ELF-1 (cell line): ENCODE measurements around the gene GPR42.
"Not testable (repeated sequence)": the region's sequence is repeated elsewhere in the genome, so short reads cannot be mapped to it uniquely, and the experiment has no call there.

Source experiments
- DNase-seq: peaks from one replicate; pipeline ENCODE4 v3.0.0-alpha.2; 2016; ENCODE audit warnings: low read depth, low spot score

The GPR42 gene

GRCh38 chr19:35363711-35364425 lies 7.0 kb upstream of the GPR42 start:
- no peak for DNase-seq

GRCh38 chr19:35365303-35365702 lies 5.6 kb upstream of the GPR42 start:
- no peak for DNase-seq

DNA sequence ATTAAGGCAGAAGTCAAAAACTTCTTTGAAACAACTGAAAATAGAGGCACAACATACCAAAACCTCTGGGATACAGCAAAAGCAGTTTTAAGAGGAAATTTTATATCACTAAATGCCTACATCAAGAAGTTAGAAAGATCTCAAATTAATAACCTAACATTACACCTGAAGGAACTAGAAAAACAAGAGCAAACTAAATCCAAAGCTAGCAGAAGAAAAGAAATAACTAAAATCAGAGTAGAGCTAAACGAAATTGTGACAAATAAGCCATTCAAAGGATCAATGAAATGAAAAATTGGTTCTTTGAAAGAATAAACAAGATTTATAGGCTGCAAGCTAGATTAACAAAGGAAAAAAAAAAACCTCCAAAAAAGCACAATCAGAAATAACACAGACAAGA lies 2.5 kb upstream of the GPR42 start:
- no peak for DNase-seq

- no peak for DNase-seq
These were observed 1.3 kb upstream of the GPR42 start for GRCh38 chr19:35369522-35369921.

DNA sequence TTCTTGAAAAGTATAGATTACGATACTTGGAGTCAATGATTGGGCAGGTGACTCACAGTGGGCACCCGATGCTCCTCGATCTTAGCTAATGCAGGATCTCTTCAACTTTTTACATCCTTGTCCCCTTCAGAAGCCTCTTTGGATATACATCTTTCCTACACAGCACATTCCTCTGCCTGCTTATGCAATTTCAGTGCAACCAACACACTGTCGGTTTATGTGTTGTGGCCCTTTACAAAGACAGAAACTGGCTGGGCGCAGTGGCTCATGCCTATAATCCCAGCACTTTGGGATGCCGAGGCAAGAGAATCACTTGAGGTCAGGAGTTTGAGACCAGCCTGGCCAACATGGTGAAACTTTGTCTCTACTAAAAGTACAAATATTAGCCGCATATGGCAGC lies 2.6 kb downstream of the GPR42 start:
- no peak for DNase-seq

DNA sequence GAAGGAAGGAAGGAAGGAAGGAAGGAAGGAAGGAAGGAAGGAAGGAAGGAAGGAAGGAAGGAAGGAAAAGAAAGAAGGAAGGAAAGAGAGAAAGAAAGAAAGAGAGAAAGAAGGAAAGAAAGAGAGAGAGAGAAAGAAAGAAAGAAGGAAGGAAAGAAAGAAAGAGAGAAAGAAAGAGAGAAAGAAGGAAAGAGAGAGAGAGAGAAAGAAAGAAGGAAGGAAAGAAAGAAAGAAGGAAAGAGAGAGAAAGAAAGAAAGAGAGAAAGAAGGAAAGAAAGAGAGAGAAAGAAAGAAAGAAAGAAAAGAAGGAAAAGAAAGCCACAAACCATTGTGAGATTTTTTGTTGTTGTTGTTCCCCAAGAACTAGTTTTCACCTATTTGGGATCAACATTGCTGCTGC lies 3.2 kb downstream of the GPR42 start:
- not testable (repeated sequence) for DNase-seq

- DNase-seq, result no peak
These were observed 4.8 kb downstream of the GPR42 start for GRCh38 chr19:35375505-35376307.

DNA sequence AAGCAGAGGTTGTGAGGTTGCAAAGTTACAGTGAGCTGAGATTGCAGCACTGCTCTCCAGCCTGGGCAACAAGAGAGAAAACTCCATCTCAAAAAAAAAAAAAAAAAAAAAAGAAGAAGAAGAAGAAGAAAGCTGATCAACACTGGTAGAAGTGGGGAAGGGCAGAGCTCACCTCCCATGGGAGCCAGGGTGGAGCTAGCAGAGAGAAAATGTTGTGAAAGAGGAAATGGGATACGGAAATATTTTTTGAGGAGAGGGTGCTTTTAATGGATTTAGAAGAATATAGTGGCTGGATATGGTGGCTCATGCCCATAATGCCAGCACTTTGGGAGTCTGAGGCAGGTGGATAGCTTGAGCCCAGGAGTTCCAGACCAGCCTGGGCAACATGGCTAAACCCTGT lies 6.8 kb downstream of the GPR42 start:
- no peak for DNase-seq

DNA sequence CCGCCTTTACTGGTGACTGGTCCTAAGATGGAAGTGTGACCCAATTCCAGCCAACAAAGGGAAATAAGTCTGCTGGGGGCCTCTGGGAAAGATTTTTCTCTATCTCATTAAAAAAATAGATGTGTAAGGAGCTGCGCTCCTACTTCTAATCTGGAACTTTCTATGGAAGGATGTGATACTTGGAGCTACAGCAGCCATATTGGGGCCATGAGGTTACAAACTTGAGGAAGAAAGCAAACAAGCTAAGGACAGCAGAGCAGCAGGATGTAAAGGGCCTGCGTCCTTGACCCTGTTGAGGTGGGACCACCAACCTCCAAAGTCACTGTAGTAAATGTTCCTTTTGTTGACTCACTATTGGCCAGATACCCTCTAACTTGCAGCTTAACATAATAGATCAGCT lies 7.5 kb downstream of the GPR42 start:
- no peak for DNase-seq

GRCh38 chr19:35379545-35379944 lies 8.7 kb downstream of the GPR42 start:
- not testable (repeated sequence) for DNase-seq

DNA sequence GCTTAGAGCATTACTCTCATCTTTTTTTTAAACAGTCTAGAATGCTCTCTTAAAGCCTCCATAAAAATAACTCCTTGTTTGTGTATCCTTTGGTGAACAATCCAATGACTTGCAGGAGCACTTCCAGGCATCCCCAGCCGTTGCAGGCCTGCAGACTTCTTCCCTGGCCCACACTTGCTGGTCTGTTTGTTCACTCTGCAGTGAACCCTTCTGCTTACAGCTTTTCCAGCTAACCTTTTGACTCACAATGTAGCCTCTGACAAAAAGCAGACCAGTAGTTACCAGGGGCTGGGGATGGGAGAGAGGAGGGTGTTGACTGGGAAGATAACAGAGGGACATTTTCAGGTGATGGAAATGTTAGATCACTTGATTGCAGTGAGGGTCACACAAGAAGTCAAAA lies 9.1 kb downstream of the GPR42 start:
- DNase-seq, result peak; percentile 59

- DNase-seq, result no peak
These were observed 9.7 kb downstream of the GPR42 start for GRCh38 chr19:35380450-35381124.

DNA sequence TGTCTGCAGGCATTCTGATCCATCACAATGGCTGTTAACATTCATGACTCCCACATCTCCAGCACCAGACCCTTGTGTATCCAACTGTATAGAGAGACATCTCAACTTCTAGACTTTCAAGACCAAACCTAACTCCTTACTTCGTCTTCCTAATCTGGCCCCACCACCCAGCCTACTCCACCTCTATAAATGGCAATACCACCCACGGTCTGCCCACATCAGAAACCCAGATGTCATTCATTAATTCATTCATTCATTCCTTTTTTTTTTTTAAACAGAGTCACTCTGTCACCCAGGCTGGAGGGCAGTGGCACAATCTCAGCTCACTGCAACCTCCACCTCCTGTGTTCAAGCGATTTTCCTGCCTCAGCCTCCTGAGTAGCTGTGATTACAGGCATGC lies 10.4 kb downstream of the GPR42 start:
- DNase-seq, result no peak

DNA sequence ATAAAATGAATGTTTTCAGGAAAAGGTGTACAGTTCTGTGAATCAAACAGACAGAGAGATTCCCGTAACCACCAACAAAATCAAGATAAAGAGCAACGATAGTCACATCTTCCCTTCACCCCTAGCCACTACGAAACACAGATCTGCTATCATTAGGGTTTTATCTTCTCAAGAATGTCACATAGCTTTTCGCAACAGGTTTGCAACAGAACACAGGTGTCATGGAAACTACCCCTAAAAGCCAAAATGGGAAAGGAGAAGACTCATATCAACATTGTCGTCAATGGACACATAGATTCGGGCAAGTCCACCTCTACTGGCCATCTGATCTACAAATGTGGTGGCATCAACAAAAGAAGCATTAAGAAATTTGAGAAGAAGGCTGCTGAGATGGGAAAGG lies 11.1 kb downstream of the GPR42 start:
- no peak for DNase-seq

DNA sequence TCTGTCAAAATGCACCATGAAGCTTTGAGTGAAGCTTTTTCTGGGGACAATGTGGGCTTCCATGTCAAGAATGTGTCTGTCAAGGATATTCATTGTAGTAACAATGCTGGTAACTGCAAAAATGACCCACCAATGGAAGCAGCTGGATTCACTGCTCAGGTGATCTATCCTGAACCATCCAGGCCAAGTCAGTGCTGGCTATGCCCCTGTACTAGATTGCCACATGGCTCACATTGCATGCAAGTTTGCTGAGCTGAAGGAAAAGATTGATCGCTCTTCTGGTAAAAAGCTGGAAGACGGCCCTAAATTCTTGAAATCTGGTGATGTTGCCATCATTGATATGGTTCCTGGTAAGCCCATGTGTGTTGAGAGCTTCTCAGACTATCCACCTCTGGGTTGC lies 12.7 kb downstream of the GPR42 start:
- DNase-seq, result no peak

DNA sequence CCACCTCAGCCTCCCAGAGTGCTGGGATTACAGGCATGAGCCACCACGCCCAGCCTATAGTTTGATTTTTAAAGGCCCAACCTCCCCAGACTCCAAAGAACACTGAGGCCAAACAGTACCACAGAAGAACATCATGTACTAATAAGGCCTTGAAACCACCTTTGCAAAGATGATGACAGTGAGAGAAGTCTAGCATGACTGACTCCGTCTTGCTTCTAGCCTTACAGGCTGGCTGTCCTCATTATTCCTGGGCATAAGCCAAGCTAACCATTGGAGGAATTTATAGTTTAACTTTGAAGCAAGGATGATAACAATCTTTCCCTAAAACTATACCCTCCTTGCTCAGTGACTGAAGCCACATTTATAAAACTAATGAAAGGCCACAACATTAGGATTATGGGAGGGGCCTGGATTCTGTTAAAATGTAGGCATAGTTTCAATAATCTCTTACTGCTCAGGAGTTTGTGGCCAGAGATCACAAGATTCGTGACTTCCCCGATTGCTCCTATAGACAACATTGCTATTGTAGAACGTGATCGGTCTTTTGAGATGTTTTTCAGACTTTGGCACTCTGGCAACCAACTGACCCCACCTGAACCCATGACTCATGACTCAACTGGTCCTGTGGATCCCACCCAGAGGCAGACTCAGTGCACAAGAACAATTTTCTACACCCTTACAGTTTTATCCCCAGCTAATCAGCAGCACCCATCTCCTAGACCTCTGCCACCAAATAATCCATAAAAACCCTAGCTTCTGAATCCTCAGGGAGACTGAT lies 17.6 kb downstream of the GPR42 start:
- no peak for DNase-seq

- DNase-seq, result no peak
These were observed 18.5 kb downstream of the GPR42 start for GRCh38 chr19:35389192-35389861.

GRCh38 chr19:35392742-35393715 lies 22.2 kb downstream of the GPR42 start:
- DNase-seq, result no peak

- DNase-seq, result peak; percentile 88
These were observed 24.7 kb downstream of the GPR42 start for GRCh38 chr19:35395382-35396199.
